ENCODE data around the gene ZFYVE21. TPM values are rescaled to one million over a fixed set of nuclear protein-coding genes. Genes with fewer than 3 reads are reported as not detected.

ZFYVE21 gene
- total RNA-seq, 2 experiments from 2014 or later: 18.0 to 22.5 TPM

- intact Hi-C loops (cut with micrococcal nuclease; ENCODE audit: unreplicated experiment): loop anchor here (5.0 kb wide), 1 partner anchor 123 kb away; the partner anchor contains the start of genes BAG5 and COA8
- no TSS peak for BruUV-seq (replicated peaks)
- no peak for DNase-seq (ENCODE audit: low spot score)
- Histone ChIP-seq H3K36me3 (ENCODE audit: insufficient read depth, low read length) (peaks cover 86% of the 10 kb centered on the region), H3K9me2 (ENCODE audit: insufficient read depth, low read length) (no peaks in the 10 kb centered on the region), H3K9me3 (ENCODE audit: low read length) (no peaks in the 10 kb centered on the region), H2AFZ (ENCODE audit: low read length) (no peak overlapping the region), H4K20me1 (ENCODE audit: insufficient read depth, low read length) (no peaks in the 10 kb centered on the region), H3K4me2 (ENCODE audit: low read length) (no peak overlapping the region), H3K79me2 (ENCODE audit: insufficient read depth, low read depth, low read length) (peaks cover under 1% of the 10 kb centered on the region; the same call in 1 of the 2 replicates), H3K27ac (ENCODE audit: low read depth, low read length, poor library complexity, severe bottlenecking) (no peak overlapping the region), H3K4me1 (ENCODE audit: insufficient read depth, low read length, poor library complexity, severe bottlenecking) (peaks cover 16% of the 10 kb centered on the region), H3K4me3 (ENCODE audit: low read depth, low read length, poor library complexity, severe bottlenecking) (no peak overlapping the region)
- TF ChIP-seq EZH2phosphoT487 (IDR thresholded peaks at IDR 0.05; ENCODE audit: borderline replicate concordance, low read depth, low read length): no peak
- TF ChIP-seq, protein P1, sequence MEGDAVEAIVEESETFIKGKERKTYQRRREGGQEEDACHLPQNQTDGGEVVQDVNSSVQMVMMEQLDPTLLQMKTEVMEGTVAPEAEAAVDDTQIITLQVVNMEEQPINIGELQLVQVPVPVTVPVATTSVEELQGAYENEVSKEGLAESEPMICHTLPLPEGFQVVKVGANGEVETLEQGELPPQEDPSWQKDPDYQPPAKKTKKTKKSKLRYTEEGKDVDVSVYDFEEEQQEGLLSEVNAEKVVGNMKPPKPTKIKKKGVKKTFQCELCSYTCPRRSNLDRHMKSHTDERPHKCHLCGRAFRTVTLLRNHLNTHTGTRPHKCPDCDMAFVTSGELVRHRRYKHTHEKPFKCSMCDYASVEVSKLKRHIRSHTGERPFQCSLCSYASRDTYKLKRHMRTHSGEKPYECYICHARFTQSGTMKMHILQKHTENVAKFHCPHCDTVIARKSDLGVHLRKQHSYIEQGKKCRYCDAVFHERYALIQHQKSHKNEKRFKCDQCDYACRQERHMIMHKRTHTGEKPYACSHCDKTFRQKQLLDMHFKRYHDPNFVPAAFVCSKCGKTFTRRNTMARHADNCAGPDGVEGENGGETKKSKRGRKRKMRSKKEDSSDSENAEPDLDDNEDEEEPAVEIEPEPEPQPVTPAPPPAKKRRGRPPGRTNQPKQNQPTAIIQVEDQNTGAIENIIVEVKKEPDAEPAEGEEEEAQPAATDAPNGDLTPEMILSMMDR (conservative IDR thresholded peaks at IDR 0.05; ENCODE audit: low read length): no peak
- CTCF ChIA-PET (ENCODE audit: unreplicated experiment): no interaction called here
- POLR2A ChIA-PET: no interaction called here
These were observed 30.7 kb upstream of the ZFYVE21 start for GRCh38 chr14:103684871-103685270.

DNA sequence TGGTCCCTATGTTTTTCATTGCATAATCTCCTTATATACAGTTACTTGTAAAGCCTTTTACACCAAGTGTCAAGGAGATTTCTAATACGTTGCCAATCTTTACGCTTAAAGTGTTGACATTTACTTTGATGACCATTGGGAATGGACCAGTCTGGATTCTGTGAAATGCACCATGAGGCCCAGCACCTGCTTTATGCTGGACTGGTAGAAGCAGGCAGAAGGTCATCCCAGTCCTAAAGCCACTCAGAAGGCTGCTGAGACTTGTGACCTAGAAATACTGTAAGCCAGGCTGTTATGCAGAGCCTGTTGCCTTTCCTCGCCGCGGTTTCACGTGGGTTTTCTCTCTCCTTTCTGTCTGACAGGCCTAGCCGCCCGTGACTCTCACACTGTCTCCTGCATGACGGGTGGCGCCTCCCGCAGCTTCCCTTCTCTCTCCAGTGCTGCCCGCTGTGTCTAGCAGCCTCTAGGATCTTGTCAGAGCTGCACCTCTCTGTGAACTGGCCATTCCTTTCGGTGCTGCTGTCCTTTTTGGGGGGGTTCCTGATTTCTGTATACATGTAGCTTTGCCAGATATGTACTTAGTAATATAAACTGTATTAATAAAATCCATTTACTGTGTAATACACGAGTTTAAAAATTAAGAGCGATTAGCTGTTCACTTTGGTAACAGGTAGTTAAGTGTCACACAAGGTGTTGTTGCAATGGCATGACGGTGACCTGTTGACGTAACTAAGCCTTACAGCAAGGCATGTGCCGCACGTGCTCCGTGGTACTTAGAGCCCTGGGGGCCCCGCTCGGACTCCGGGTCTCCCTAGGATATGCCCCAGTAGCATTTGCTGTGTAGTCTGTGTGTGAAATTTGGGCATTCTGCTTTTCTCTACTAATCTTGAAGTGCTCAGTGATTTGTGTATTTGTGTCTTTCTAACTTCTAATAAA, 30.1 kb upstream of the ZFYVE21 start:
- TF ChIP-seq, protein P1 (conservative IDR thresholded peaks at IDR 0.05; ENCODE audit: low read length): no peak
- TF ChIP-seq EZH2phosphoT487 (IDR thresholded peaks at IDR 0.05; ENCODE audit: borderline replicate concordance, low read depth, low read length): no peak
- H3K9me3 ChIP-seq (ENCODE audit: low read length): no peaks in the 10 kb centered on the region
- ChIA-PET POLR2A (no interaction called here), CTCF (ENCODE audit: unreplicated experiment) (no interaction called here)
- peaks cover 4% of the 10 kb centered on the region; the same call in 1 of the 2 replicates for H3K79me2 ChIP-seq (ENCODE audit: insufficient read depth, low read depth, low read length)
- intact Hi-C loops (cut with micrococcal nuclease; ENCODE audit: unreplicated experiment): loop anchor here (5.0 kb wide), 1 partner anchor 123 kb away; the partner anchor contains the start of genes BAG5 and COA8
- H3K4me2 ChIP-seq (ENCODE audit: low read length): no peak overlapping the region
- no peak overlapping the region for H3K4me3 ChIP-seq (ENCODE audit: low read depth, low read length, poor library complexity, severe bottlenecking)
- H3K27ac ChIP-seq (ENCODE audit: low read depth, low read length, poor library complexity, severe bottlenecking): no peak overlapping the region
- no peak for DNase-seq (ENCODE audit: low spot score)
- H3K36me3 ChIP-seq (ENCODE audit: insufficient read depth, low read length): peaks cover 79% of the 10 kb centered on the region
- H3K9me2 ChIP-seq (ENCODE audit: insufficient read depth, low read length): no peaks in the 10 kb centered on the region
- H2AFZ ChIP-seq (ENCODE audit: low read length): no peak overlapping the region
- H4K20me1 ChIP-seq (ENCODE audit: insufficient read depth, low read length): no peaks in the 10 kb centered on the region
- peaks cover 23% of the 10 kb centered on the region for H3K4me1 ChIP-seq (ENCODE audit: insufficient read depth, low read length, poor library complexity, severe bottlenecking)
- no TSS peak for BruUV-seq (replicated peaks)
